ENCODE data around the gene SYT12.

DNA sequence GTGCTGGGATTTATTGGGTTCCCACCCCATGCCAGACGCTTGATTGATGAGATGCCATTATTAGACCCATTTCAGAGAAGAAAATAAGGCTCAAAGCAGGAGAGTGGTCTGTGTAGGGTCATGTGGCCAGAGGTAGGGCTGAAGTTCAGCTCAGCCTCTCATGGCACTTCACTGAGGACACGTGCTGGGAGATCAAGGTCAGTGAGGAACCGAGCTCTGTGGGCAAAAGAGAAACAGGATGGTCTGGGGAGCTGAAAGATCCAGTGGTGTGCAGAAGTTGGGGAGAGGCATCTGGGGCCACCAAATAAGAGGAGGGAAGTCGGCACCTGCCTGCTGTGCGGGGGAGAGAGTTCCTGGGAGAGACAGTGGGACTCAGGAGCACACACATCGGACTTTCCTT lies 53.3 kb downstream of the SYT12 start:
- TF ChIP-seq, protein P1, sequence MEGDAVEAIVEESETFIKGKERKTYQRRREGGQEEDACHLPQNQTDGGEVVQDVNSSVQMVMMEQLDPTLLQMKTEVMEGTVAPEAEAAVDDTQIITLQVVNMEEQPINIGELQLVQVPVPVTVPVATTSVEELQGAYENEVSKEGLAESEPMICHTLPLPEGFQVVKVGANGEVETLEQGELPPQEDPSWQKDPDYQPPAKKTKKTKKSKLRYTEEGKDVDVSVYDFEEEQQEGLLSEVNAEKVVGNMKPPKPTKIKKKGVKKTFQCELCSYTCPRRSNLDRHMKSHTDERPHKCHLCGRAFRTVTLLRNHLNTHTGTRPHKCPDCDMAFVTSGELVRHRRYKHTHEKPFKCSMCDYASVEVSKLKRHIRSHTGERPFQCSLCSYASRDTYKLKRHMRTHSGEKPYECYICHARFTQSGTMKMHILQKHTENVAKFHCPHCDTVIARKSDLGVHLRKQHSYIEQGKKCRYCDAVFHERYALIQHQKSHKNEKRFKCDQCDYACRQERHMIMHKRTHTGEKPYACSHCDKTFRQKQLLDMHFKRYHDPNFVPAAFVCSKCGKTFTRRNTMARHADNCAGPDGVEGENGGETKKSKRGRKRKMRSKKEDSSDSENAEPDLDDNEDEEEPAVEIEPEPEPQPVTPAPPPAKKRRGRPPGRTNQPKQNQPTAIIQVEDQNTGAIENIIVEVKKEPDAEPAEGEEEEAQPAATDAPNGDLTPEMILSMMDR (conservative IDR thresholded peaks at IDR 0.05; ENCODE audit: low read length): no peak
- no peak for TF ChIP-seq EZH2phosphoT487 (IDR thresholded peaks at IDR 0.05; ENCODE audit: borderline replicate concordance)

Measured in Loucy (cell line).